ENCODE measurements around the gene LHPP. TPM values are rescaled to one million over a fixed set of nuclear protein-coding genes. Genes with fewer than 3 reads are reported as not detected.

LHPP gene
- polyA plus RNA-seq, 1 experiment: 7.1 TPM

DNA sequence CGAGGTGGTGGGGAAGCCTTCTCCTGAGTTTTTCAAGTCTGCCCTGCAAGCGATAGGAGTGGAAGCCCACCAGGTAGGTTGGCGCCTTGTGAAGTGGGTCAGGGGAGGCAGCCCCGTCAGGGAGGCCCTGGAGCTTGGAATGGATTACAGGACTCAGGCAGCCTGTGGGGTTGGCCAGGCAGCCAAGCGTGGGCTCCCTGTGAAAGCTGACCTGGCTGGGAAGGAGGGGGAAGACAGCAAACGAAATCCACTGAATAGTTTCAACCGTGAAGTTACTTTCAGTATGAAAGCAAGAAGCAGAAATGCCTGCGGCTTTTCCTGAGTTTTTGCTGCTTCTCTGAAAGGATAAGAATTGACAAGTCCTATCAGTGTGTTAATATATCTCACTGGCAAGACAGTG lies 36.4 kb downstream of the LHPP start:
- Histone ChIP-seq H3K27ac (ENCODE audit: low read depth, low read length) (no peak overlapping the region), H3K4me3 (ENCODE audit: low read depth, low read length) (no peak overlapping the region), H3K27me3 (ENCODE audit: control insufficient read depth, insufficient read depth, low read length) (no peaks in the 10 kb centered on the region), H3K9me3 (ENCODE audit: control insufficient read depth, insufficient read depth, low read length) (no peaks in the 10 kb centered on the region)
- ChIA-PET POLR2A (no interaction called here), CTCF (interaction anchor here (0.6 kb wide), 1 partner anchor 92 kb away, joined by 3 read pairs; no protein-coding TSS in a partner anchor)
- no peak for DNase-seq (ENCODE audit: low read depth, low spot score)
- TF ChIP-seq, protein P1, sequence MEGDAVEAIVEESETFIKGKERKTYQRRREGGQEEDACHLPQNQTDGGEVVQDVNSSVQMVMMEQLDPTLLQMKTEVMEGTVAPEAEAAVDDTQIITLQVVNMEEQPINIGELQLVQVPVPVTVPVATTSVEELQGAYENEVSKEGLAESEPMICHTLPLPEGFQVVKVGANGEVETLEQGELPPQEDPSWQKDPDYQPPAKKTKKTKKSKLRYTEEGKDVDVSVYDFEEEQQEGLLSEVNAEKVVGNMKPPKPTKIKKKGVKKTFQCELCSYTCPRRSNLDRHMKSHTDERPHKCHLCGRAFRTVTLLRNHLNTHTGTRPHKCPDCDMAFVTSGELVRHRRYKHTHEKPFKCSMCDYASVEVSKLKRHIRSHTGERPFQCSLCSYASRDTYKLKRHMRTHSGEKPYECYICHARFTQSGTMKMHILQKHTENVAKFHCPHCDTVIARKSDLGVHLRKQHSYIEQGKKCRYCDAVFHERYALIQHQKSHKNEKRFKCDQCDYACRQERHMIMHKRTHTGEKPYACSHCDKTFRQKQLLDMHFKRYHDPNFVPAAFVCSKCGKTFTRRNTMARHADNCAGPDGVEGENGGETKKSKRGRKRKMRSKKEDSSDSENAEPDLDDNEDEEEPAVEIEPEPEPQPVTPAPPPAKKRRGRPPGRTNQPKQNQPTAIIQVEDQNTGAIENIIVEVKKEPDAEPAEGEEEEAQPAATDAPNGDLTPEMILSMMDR (IDR thresholded peaks at IDR 0.05; ENCODE audit: low read depth, low read length): no peak

DNA sequence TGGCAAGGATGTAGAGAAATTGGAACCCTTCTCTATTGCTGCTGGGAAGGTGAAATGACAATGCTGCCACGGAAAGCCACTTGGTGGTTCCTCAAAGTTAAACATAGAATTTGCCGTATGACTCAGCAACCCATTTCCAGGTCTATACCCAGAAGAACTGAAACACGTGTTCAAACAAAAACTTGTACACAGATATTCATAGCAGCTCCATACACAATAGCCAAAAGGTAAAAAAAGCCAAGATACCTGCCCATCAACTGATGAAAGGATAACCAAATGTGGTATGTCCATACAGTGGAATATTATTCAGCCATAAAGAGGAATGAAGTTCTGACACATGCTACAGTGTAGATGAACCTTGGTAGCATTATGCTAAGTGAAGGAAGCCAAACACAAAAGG lies 39.1 kb downstream of the LHPP start:
- TF ChIP-seq, protein P1 (IDR thresholded peaks at IDR 0.05; ENCODE audit: low read depth, low read length): no peak
- POLR2A ChIA-PET: no interaction called here
- Histone ChIP-seq H3K27me3 (ENCODE audit: control insufficient read depth, insufficient read depth, low read length) (no peaks in the 10 kb centered on the region), H3K4me3 (ENCODE audit: low read depth, low read length) (no peak overlapping the region), H3K9me3 (ENCODE audit: control insufficient read depth, insufficient read depth, low read length) (no peaks in the 10 kb centered on the region), H3K27ac (ENCODE audit: low read depth, low read length) (no peak overlapping the region)
- no peak for DNase-seq (ENCODE audit: low read depth, low spot score)
- CTCF ChIA-PET: no interaction called here

DNA sequence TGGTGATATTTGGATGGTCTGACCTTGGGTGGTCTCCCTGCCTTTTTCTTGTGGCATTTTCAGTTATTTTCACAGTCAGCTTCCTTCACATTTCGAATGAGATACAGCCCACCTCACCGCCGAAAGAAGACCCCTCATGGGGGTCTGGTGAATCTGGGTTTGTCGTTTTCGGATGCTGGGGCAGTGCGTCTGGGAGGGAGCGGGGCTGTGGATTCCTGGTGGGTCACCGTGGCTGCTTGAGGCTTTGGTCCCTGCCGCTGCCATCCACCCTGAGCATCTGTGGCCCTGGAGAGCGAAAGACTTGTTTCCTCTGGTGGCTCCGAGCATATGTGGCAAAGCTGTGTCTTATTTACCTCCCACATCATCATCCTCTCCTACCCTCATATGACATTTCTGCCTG lies 43.1 kb downstream of the LHPP start:
- no peak for DNase-seq (ENCODE audit: low read depth, low spot score)
- Histone ChIP-seq H3K9me3 (ENCODE audit: control insufficient read depth, insufficient read depth, low read length) (no peaks in the 10 kb centered on the region), H3K4me3 (ENCODE audit: low read depth, low read length) (no peak overlapping the region), H3K27ac (ENCODE audit: low read depth, low read length) (no peak overlapping the region), H3K27me3 (ENCODE audit: control insufficient read depth, insufficient read depth, low read length) (no peaks in the 10 kb centered on the region)
- TF ChIP-seq, protein P1 (IDR thresholded peaks at IDR 0.05; ENCODE audit: low read depth, low read length): no peak
- POLR2A ChIA-PET: no interaction called here
- CTCF ChIA-PET: interaction anchor here (0.7 to 1.1 kb wide), 2 partner anchors 510 to 909 kb away, joined by 3 to 4 read pairs; no protein-coding TSS in a partner anchor

DNA sequence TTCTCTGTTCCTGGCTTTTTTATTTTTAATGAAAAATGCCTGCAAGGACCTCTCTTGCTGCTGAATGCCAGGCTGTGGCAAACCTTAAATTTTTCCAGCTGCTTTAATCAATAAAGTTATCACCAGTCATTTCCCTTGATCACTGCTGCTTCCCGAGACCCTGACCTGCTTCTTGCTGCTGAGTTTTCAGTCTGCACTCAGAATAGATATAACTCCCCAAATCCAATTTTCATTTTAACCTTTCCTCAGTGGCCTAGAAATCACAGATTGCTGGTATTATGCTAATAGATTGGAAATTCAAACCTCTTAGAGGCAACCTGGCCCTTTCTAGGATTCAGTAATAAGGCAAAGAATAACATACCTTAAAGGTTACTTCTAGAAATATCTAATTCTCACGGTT lies 43.7 kb downstream of the LHPP start:
- no peak overlapping the region for H3K27ac ChIP-seq (ENCODE audit: low read depth, low read length)
- POLR2A ChIA-PET: no interaction called here
- TF ChIP-seq, protein P1 (IDR thresholded peaks at IDR 0.05; ENCODE audit: low read depth, low read length): no peak
- no peak overlapping the region for H3K4me3 ChIP-seq (ENCODE audit: low read depth, low read length)
- H3K9me3 ChIP-seq (ENCODE audit: control insufficient read depth, insufficient read depth, low read length): no peaks in the 10 kb centered on the region
- H3K27me3 ChIP-seq (ENCODE audit: control insufficient read depth, insufficient read depth, low read length): no peaks in the 10 kb centered on the region
- CTCF ChIA-PET: interaction anchor here (0.6 to 1.1 kb wide), 2 partner anchors 44 to 510 kb away, joined by 3 to 6 read pairs; partner anchors contain the start of gene LHPP
- no peak for DNase-seq (ENCODE audit: low read depth, low spot score)

DNA sequence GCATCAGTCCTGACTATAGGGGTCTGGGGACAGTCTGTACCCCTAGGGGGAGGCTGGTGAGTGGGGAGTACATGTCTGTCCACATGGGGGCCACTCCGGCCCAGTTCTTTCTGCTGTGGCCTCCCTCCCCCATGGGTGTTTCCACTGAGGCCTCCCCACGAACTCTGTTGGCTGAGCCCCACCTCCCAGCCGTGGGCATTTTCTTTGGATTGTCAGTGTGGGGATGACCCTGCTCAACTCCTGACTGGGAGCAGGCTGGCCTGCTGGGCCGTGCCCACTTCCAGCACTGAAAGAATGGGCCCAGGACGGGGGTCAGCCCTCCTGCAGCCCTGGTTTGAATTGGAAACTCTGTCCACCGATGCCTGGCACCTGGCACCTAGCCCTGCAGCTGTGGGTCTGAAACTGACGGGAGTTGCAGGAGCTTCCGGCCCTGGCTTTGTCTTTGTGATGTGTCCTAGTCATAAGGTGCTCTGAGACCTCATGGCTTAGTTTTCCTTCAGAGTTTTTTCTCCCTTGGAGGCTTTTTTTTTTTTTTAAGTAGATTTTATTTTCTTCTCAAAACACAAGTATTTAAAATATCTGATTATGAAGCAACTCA lies 46.5 kb downstream of the LHPP start:
- POLR2A ChIA-PET: no interaction called here
- no peak for DNase-seq (ENCODE audit: low read depth, low spot score)
- CTCF ChIA-PET: no interaction called here
- TF ChIP-seq, protein P1 (IDR thresholded peaks at IDR 0.05; ENCODE audit: low read depth, low read length): no peak
- Histone ChIP-seq H3K9me3 (ENCODE audit: control insufficient read depth, insufficient read depth, low read length) (no peaks in the 10 kb centered on the region), H3K27ac (ENCODE audit: low read depth, low read length) (no peak overlapping the region), H3K27me3 (ENCODE audit: control insufficient read depth, insufficient read depth, low read length) (no peaks in the 10 kb centered on the region), H3K4me3 (ENCODE audit: low read depth, low read length) (no peak overlapping the region)
